ENCODE results near the gene DPYSL4. TPM values are rescaled to one million over a fixed set of nuclear protein-coding genes. Genes with fewer than 3 reads are reported as not detected.

DPYSL4 gene
- total RNA-seq, 1 experiment from 2014 or later: 9.9 TPM

DNA sequence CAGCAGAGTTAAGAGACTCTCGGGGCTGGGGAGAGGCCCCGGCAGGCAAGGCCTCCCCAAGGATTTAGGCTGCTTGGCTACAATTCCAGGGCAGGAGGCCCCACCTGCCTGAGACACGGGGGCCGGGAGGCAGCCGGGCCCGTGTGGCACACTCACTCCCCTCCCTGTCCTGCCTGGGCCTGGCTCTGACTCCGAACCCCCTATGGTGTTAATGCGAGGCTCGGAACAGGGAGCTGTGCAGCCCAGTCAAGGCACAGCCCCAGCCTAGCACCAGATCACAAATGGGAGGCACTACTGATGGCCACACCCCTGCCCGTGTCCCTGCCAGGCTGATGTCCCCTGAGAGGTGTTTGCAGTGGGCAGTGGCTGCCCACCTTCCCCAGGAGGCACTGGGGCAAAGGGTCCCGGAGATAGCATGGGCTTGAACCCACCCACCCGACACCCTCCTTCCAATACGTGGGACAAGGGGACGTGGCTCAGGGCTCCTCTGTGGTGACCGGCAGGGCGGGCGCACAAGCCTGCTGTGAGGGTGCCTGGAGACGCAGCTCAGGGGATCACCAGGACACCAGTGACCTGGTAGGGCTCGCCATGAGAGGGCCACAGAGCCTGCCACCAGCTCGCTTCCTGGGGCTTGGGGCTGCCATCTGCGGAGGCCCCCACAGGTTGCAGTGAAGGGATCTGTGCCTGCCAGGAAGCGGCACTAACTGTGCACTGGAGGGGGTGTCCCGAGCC, 37.0 kb downstream of the DPYSL4 start:
- intact Hi-C loops (cut with micrococcal nuclease; ENCODE audit: unreplicated experiment) (loop anchor here (1.0 to 5.0 kb wide), 3 partner anchors 109 to 229 kb away; partner anchors contain the start of gene LRRC27), in situ Hi-C loops (cut with HindIII; ENCODE audit: low pct_unique_long_range_greater_than_20kb, low sequenced_read_pairs) (no loop called here)
- DNase-seq (ENCODE audit: low read depth, low spot score) (no peak), ATAC-seq (peak; percentile 47)
- Histone ChIP-seq H3K4me1 (ENCODE audit: control insufficient read depth, insufficient read depth, low read length) (peaks cover 8% of the 10 kb centered on the region), H3K27me3 (ENCODE audit: control insufficient read depth, insufficient read depth, low read length) (no peaks in the 10 kb centered on the region), H3K36me3 (ENCODE audit: control insufficient read depth, insufficient read depth, low read length) (no peaks in the 10 kb centered on the region), H3K4me3 (ENCODE audit: low read depth in 2 of 2, low read length in 2 of 2) (no peak overlapping the region), H3K9me3 (ENCODE audit: control insufficient read depth, insufficient read depth, low read depth, low read length) (no peaks in the 10 kb centered on the region), H3K27ac (ENCODE audit: low read length) (peak overlapping the region; percentile 72)
- TF ChIP-seq TCF7L2 (IDR thresholded peaks at IDR 0.05; ENCODE audit: low read depth, low read length) (no peak), POLR2AphosphoS5 (IDR thresholded peaks at IDR 0.05; ENCODE audit: low read depth, low read length) (no peak)
- TF ChIP-seq, protein P1, sequence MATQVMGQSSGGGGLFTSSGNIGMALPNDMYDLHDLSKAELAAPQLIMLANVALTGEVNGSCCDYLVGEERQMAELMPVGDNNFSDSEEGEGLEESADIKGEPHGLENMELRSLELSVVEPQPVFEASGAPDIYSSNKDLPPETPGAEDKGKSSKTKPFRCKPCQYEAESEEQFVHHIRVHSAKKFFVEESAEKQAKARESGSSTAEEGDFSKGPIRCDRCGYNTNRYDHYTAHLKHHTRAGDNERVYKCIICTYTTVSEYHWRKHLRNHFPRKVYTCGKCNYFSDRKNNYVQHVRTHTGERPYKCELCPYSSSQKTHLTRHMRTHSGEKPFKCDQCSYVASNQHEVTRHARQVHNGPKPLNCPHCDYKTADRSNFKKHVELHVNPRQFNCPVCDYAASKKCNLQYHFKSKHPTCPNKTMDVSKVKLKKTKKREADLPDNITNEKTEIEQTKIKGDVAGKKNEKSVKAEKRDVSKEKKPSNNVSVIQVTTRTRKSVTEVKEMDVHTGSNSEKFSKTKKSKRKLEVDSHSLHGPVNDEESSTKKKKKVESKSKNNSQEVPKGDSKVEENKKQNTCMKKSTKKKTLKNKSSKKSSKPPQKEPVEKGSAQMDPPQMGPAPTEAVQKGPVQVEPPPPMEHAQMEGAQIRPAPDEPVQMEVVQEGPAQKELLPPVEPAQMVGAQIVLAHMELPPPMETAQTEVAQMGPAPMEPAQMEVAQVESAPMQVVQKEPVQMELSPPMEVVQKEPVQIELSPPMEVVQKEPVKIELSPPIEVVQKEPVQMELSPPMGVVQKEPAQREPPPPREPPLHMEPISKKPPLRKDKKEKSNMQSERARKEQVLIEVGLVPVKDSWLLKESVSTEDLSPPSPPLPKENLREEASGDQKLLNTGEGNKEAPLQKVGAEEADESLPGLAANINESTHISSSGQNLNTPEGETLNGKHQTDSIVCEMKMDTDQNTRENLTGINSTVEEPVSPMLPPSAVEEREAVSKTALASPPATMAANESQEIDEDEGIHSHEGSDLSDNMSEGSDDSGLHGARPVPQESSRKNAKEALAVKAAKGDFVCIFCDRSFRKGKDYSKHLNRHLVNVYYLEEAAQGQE (IDR thresholded peaks at IDR 0.05; ENCODE audit: insufficient read depth in 1 of 2, low read depth in 2 of 2, low read length in 1 of 2): no peak
- BruUV-seq (replicated peaks): no TSS peak
- ChIA-PET POLR2A (interaction anchor here (0.6 kb wide), 1 partner anchor 84 kb away, joined by 4 read pairs; the partner anchor contains the start of gene STK32C), CTCF (no interaction called here)

DNA sequence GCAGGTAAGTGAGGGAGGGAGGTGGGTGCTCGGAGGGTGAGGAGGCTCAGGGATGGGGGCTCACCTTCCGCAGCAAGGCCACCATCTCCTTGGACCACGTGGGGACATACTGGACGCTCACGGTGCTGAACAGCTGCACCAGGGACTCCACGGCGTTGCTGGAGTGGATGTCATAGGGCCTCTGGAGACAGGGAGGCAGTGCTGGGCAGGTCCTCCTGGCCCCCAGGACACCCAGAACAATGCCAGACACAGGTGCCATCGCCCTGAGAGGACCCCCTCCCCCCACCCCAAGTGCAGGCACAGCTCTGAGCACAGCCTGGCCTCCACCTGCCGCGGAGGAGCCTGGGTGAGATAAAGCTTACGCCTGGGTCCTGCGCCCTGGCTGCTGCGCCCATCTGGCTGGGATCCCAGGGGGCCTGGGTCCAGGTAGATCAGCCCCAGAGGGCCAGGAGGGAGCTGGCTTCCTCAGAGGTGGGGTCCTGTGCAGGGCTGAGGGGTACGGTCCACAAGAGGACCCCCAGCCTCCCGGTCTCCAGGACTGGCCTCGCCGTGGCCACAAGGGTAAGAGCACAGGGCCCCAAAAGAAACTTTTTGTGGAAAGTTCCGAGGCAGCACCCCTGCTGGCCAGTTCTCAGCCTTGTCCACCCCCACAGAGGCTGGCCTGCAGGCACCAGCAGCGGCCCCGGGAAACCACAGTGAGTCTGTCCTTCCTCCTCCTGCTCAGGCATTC, 37.8 kb downstream of the DPYSL4 start:
- no peaks in the 10 kb centered on the region for H3K9me3 ChIP-seq (ENCODE audit: control insufficient read depth, insufficient read depth, low read depth, low read length)
- H3K4me1 ChIP-seq (ENCODE audit: control insufficient read depth, insufficient read depth, low read length): peaks cover 8% of the 10 kb centered on the region
- intact Hi-C loops (cut with micrococcal nuclease; ENCODE audit: unreplicated experiment): loop anchor here (5.0 kb wide), 2 partner anchors 108 to 228 kb away; partner anchors contain the start of gene LRRC27
- no TSS peak for BruUV-seq (replicated peaks)
- in situ Hi-C loops (cut with HindIII; ENCODE audit: low pct_unique_long_range_greater_than_20kb, low sequenced_read_pairs): no loop called here
- no peaks in the 10 kb centered on the region for H3K27me3 ChIP-seq (ENCODE audit: control insufficient read depth, insufficient read depth, low read length)
- no peak overlapping the region for H3K27ac ChIP-seq (ENCODE audit: low read length)
- ChIA-PET POLR2A (interaction anchor here (0.6 kb wide), 1 partner anchor 83 kb away, joined by 4 read pairs; the partner anchor contains the start of gene STK32C), CTCF (no interaction called here)
- DNase-seq (ENCODE audit: low read depth, low spot score) (no peak), ATAC-seq (0 out of 2 replicates have a peak, but pooled peaks have one; percentile 7)
- H3K4me3 ChIP-seq (ENCODE audit: low read depth in 2 of 2, low read length in 2 of 2): no peak overlapping the region
- TF ChIP-seq SIN3A (IDR thresholded peaks at IDR 0.05; ENCODE audit: borderline replicate concordance, insufficient read depth, low read depth, low read length): no peak
- no peaks in the 10 kb centered on the region for H3K36me3 ChIP-seq (ENCODE audit: control insufficient read depth, insufficient read depth, low read length)

DNA sequence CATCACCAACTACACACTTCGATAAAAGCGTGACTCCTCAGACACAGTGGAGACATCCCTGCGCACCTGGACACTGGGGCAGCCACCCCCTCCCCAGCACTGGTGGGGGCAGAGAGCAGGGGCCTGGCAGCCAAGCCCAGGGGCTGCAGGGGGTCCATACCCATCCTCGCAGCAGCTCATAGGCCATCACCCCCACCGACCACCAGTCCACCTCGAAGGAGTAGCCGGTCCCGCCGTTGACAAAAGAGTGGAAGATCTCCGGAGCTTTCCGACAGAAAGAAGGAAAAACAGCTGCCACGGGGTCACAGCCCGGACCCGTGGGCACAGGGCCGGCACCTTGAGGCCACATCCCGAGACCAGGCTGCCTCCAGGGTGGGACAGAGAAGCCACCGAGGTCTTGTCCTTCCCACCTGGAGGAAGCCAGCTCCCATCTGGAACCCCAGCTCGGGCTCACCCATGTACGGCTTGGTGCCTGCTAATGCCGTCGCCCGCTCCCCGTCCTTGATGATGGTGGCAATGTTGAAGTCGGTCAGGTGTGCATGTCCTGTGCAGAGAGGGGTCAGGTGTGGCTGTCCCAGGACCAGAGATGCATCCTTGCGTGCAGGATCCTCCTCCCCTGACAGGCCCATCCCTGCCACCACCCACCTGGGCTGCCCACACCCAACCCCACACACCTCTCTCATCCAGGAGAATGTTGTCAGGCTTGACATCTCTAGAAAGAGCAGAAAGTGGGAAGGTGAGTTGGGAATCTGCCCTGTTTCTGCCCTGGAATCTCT, 38.5 kb downstream of the DPYSL4 start:
- BruUV-seq (replicated peaks): no TSS peak
- intact Hi-C loops (cut with micrococcal nuclease; ENCODE audit: unreplicated experiment) (no loop called here), in situ Hi-C loops (cut with HindIII; ENCODE audit: low pct_unique_long_range_greater_than_20kb, low sequenced_read_pairs) (no loop called here)
- no peak overlapping the region for H3K27ac ChIP-seq (ENCODE audit: low read length)
- H3K4me3 ChIP-seq (ENCODE audit: low read depth in 2 of 2, low read length in 2 of 2): no peak overlapping the region
- H3K27me3 ChIP-seq (ENCODE audit: control insufficient read depth, insufficient read depth, low read length): no peaks in the 10 kb centered on the region
- ATAC-seq (no peak), DNase-seq (ENCODE audit: low read depth, low spot score) (no peak)
- H3K4me1 ChIP-seq (ENCODE audit: control insufficient read depth, insufficient read depth, low read length): peaks cover 8% of the 10 kb centered on the region
- TF ChIP-seq, protein P1 (IDR thresholded peaks at IDR 0.05; ENCODE audit: insufficient read depth in 1 of 2, low read depth in 2 of 2, low read length in 1 of 2): no peak
- TF ChIP-seq SIN3A (IDR thresholded peaks at IDR 0.05; ENCODE audit: borderline replicate concordance, insufficient read depth, low read depth, low read length) (no peak), POLR2AphosphoS5 (IDR thresholded peaks at IDR 0.05; ENCODE audit: low read depth, low read length) (no peak), TCF7L2 (IDR thresholded peaks at IDR 0.05; ENCODE audit: low read depth, low read length) (no peak)
- TF ChIP-seq, protein P2, sequence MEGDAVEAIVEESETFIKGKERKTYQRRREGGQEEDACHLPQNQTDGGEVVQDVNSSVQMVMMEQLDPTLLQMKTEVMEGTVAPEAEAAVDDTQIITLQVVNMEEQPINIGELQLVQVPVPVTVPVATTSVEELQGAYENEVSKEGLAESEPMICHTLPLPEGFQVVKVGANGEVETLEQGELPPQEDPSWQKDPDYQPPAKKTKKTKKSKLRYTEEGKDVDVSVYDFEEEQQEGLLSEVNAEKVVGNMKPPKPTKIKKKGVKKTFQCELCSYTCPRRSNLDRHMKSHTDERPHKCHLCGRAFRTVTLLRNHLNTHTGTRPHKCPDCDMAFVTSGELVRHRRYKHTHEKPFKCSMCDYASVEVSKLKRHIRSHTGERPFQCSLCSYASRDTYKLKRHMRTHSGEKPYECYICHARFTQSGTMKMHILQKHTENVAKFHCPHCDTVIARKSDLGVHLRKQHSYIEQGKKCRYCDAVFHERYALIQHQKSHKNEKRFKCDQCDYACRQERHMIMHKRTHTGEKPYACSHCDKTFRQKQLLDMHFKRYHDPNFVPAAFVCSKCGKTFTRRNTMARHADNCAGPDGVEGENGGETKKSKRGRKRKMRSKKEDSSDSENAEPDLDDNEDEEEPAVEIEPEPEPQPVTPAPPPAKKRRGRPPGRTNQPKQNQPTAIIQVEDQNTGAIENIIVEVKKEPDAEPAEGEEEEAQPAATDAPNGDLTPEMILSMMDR (IDR thresholded peaks at IDR 0.05): no peak
- POLR2A ChIA-PET: no interaction called here
- CTCF ChIA-PET: no interaction called here
- no peaks in the 10 kb centered on the region for H3K9me3 ChIP-seq (ENCODE audit: control insufficient read depth, insufficient read depth, low read depth, low read length)
- H3K36me3 ChIP-seq (ENCODE audit: control insufficient read depth, insufficient read depth, low read length): no peaks in the 10 kb centered on the region

Measured in Panc1 (cell line).